Body of pancreas (tissue), 4 donors: ENCODE data around the gene HEPHL1. TPM values are rescaled to one million over a fixed set of nuclear protein-coding genes. Genes with fewer than 3 reads are reported as not detected.
"Not testable (repeated sequence)": the region's sequence is repeated elsewhere in the genome, so short reads cannot be mapped to it uniquely, and the experiment has no call there.

ENCODE experiments used
- ATAC-seq: fragments of 150-250 bp; one replicate; pipeline ENCODE4 v1.9.1; 2016
- DNase-seq, 4 donors: peaks; one replicate each; pipeline ENCODE4 v3.0.0-alpha.2; 2019
- H3K27ac ChIP-seq, 4 donors: fragments of 200-600 bp; sonication (generic); 1 replicate in 3 of 4; 2 replicates in 1 of 4; pipeline versions ENCODE4 v1.5.1 to v1.6.1; 2016 to 2019; ENCODE audit warnings: mild to moderate bottlenecking in 1 of 4, mixed read lengths in 1 of 4, moderate library complexity in 1 of 4
- H3K27me3 ChIP-seq, 2 donors: fragments of 200-600 bp; sonication (generic); one replicate each; pipeline ENCODE4 v1.6.0; 2016; ENCODE audit warnings: mild to moderate bottlenecking in 1 of 2
- H3K36me3 ChIP-seq, 2 donors: fragments of 200-600 bp; sonication (generic); replicated peaks in 1 of 2; 2 replicates each; pipeline ENCODE4 v1.5.1; 2016; ENCODE audit warnings: low read depth in 2 of 2; ENCODE audit not compliant: insufficient read depth in 1 of 2
- H3K4me1 ChIP-seq: fragments of 200-600 bp; sonication (generic); one replicate; pipeline ENCODE4 v1.6.0; 2016
- H3K4me3 ChIP-seq, 2 donors: fragments of 200-600 bp; sonication (generic); 1 replicate in 1 of 2; 2 replicates in 1 of 2; pipeline ENCODE4 v1.5.1; 2016 to 2019
- H3K9me3 ChIP-seq, 3 donors: fragments of 200-600 bp; sonication (generic); 1 replicate in 2 of 3; 2 replicates in 1 of 3; pipeline ENCODE4 v1.5.1; 2016
- CTCF ChIP-seq, 7 experiments: fragments of 450-650 bp in 4 of 7; fragments of 200-600 bp in 3 of 7; sonication (generic) in 3 of 7; IDR thresholded peaks; one replicate each; pipeline ENCODE4 v1.5.1; 2016 to 2019; ENCODE audit warnings: antibody characterized with exemption in 7 of 7
- POLR2A ChIP-seq, 3 donors: fragments of 450-650 bp; IDR thresholded peaks; one replicate each; pipeline ENCODE4 v1.6.1; 2016; ENCODE audit warnings: antibody characterized with exemption in 3 of 3, mild to moderate bottlenecking in 2 of 3
- WGBS, 2 donors: methylation state at CpG; one replicate each; pipeline ENCODE4 v1.1.5; 2017; 5-methylcytosine and 5-hydroxymethylcytosine counted together
- intact Hi-C: fragments of 100-400 bp; cut with DNase I; formaldehyde crosslinking; loops from one replicate; pipeline ENCODE4 v1.15.1; 2023
- total RNA-seq, 2 donors: library from RNA; depleted of rRNA; stranded (reverse); fragments of >200 nt; gene quantifications; one replicate each; pipeline ENCODE4 v1.1.0, GENCODE V29; 2016

The HEPHL1 gene
- total RNA-seq, 2 donors from 2014 or later, result not detected

GRCh38 chr11:94111660-94112059, 90.5 kb downstream of the HEPHL1 start:
- Histone ChIP-seq H3K27ac (no peak overlapping the region), H3K27me3 (no peaks in the 10 kb centered on the region), H3K36me3 (no peaks in the 10 kb centered on the region), H3K9me3 (no peaks in the 10 kb centered on the region), H3K4me3 (no peak overlapping the region), H3K4me1 (peaks cover 10% of the 10 kb centered on the region)
- intact Hi-C loops, result no loop called here
- ATAC-seq, result no peak
- WGBS, 2 donors, result 42 to 63% methylated on average over 3 of the region's 3 CpGs
- no peak for DNase-seq
- TF ChIP-seq POLR2A (IDR thresholded peaks at IDR 0.05) (no peak), CTCF (IDR thresholded peaks at IDR 0.05) (no peak)

DNA sequence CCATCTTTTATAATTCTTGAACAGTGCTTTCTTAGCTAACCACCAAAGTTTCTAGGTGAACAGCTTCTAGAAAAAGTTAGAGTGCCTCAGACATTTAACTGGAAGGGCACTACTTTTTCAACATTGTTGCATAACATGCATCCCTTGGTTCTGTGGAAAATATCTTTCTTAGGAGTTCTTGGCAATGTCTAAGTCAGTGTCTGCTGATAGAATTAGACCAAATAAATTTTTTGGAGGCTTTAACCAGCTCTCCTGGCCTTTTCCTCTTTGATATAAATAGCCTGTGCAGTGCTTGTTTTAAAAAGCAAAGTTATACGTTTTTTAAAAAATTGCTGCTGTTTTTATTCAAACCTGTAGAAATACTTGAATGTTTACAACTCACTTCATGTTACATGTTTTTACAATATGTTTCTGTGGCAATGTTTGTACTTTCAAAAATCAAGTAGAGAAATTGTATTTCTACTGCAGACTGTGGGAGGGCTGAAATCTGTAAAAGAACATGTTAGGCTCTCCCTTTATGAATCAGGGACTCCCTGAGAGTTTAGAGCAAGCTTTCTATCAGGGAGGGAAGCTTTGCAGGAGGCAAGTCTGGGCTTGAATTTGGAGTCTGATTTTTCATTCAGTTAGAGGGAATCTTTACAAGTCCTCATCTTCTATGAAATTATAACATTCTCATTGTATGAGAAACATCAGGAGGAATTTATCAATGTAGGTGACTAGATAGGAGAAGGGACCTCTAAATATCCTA, 91.2 kb downstream of the HEPHL1 start:
- Histone ChIP-seq H3K36me3 (no peaks in the 10 kb centered on the region), H3K4me1 (peaks cover 17% of the 10 kb centered on the region), H3K4me3 (no peak overlapping the region), H3K9me3 (no peaks in the 10 kb centered on the region), H3K27me3 (no peaks in the 10 kb centered on the region), H3K27ac (no peak overlapping the region)
- ATAC-seq (no peak), DNase-seq (no peak)
- TF ChIP-seq CTCF (IDR thresholded peaks at IDR 0.05), result no peak
- TF ChIP-seq POLR2A (IDR thresholded peaks at IDR 0.05), result no peak
- intact Hi-C loops, result no loop called here
- 55 to 67% methylated on average over 1 of the region's 1 CpG for WGBS, 2 donors

DNA sequence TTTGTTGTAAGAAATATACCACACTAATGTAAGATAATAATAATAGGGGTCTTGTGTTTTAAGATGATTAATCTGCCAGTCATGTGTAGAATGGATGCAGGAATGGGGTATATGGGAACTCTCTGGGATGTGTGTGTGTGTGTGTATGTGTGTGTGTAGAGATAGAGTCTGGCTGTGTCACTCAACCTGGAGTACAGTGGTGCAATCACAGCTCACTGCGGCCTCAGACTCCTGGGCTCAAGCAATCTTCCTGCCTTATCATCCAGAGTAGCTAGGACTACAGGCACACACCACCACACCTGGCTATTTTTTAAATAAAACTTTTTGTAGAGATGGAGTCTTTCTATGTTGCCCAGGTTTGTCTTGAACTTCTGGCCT, 96.0 kb downstream of the HEPHL1 start:
- H3K27ac ChIP-seq, result no peak overlapping the region
- no peaks in the 10 kb centered on the region for H3K27me3 ChIP-seq
- WGBS, 2 donors, result 38 to 58% methylated on average over 1 of the region's 1 CpG
- intact Hi-C loops, result no loop called here
- H3K4me3 ChIP-seq, result no peak overlapping the region
- no peak for ATAC-seq
- peaks cover 17% of the 10 kb centered on the region for H3K4me1 ChIP-seq
- H3K36me3 ChIP-seq, result no peaks in the 10 kb centered on the region
- no peaks in the 10 kb centered on the region for H3K9me3 ChIP-seq
- no peak for DNase-seq
- TF ChIP-seq CTCF (IDR thresholded peaks at IDR 0.05) (no peak), POLR2A (IDR thresholded peaks at IDR 0.05) (no peak)

DNA sequence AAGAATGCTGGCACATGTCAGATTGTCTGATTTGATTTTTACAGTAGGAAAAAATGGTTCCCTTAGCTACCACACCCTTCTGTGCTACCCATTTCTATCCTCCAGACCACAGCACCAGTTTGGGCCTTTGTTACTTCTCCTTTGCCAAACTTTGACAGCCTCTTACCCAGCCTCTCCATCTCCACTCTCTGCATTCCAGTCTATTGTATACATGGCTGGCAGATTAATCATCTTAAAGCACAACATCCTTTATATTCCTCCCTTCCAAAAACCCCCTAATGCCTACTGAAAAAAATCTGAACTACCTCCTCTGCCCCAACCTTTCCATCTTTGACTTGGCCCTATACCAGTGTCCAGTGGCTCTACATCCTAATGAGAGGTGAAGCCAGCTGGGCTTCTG, 96.7 kb downstream of the HEPHL1 start:
- ATAC-seq (no peak), DNase-seq (no peak)
- Histone ChIP-seq H3K27me3 (no peaks in the 10 kb centered on the region), H3K4me3 (no peak overlapping the region), H3K4me1 (peaks cover 17% of the 10 kb centered on the region), H3K9me3 (no peaks in the 10 kb centered on the region), H3K36me3 (no peaks in the 10 kb centered on the region), H3K27ac (no peak overlapping the region)
- intact Hi-C loops, result no loop called here
- no peak for TF ChIP-seq CTCF (IDR thresholded peaks at IDR 0.05)
- no peak for TF ChIP-seq POLR2A (IDR thresholded peaks at IDR 0.05)

DNA sequence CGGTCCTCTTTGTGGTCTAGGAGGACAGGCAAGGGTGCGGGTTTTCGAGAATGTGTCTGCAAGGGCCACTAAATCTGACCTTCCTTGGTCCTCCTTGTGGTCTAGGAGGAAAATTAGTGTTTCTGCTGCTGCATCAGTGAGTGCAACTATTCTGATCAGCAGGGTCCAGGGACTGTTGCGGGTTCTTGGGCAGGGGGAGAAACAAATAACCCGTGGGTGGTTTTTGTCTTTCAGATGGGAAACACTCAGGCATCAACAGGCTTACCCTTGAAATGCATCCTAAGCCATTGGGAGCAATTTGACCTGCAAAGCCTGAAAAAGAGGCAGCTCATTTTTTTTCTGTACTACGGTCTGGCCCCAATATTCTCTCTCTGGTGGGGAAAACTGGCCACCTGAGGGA, 98.5 kb downstream of the HEPHL1 start:
- H3K4me1 ChIP-seq, result peaks cover 17% of the 10 kb centered on the region
- 92 to 93% methylated on average over 6 of the region's 6 CpGs for WGBS, 2 donors
- H3K4me3 ChIP-seq, H3K27ac ChIP-seq, DNase-seq, H3K36me3 ChIP-seq, intact Hi-C loops, H3K27me3 ChIP-seq, ATAC-seq, H3K9me3 ChIP-seq: not testable (repeated sequence)

DNA sequence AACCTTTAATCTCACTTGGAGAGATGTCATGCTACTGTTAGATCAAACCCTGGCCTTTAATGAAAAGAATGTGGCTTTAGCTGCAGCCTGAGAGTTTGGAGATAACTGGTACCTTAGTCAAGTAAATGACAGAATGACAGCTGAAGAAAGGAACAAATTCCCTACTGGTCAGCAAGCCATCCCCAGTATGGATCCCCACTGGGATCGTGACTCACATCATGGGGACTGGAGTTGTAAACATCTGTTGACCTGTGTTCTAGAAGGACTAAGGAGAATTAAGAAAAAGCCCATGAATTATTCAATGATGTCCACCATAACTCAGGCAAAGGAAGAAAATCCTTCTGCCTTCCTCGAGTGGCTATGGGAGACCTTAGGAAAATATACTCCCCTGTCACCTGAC, 99.4 kb downstream of the HEPHL1 start:
- H3K9me3 ChIP-seq, intact Hi-C loops: not testable (repeated sequence)

More for the DNA sequence above, 99.4 kb downstream of the HEPHL1 start:
- not testable (repeated sequence) for DNase-seq, H3K36me3 ChIP-seq, H3K4me3 ChIP-seq, H3K27ac ChIP-seq, H3K27me3 ChIP-seq, ATAC-seq
- WGBS, 2 donors, result 76% methylated on average over 2 of the region's 2 CpGs
- peaks cover 17% of the 10 kb centered on the region for H3K4me1 ChIP-seq
